Fibroblast of skin of left quadriceps (primary cell): ENCODE data around the gene NEGR1.
"Not testable (repeated sequence)": the region's sequence is repeated elsewhere in the genome, so short reads cannot be mapped to it uniquely, and the experiment has no call there.

Experiments
- DNase-seq, 2 experiments: peaks; one replicate each; pipeline ENCODE4 v3.0.0-alpha.2; 2013; ENCODE audit warnings: low read depth in 2 of 2

NEGR1 gene

DNA sequence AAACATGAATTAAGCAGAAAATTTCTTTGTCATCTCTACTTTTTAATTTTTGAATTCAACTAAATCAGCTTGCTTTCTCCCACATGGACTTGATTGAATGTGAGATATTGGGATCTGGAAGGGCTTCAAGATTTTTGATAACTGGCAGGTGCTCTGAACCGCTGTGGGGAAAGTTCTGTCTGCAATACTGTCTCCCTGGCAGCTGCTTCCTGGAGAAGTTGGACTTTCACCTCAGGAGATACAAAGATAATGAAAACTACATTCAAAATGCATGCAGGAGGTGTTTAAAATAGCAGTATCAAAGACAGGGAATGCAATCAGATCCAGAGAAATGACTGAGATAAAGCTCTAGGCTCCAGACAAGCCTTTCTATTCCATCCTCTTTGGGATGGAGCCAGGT is 338.3 kb downstream of the NEGR1 start:
- DNase-seq: no peak

DNA sequence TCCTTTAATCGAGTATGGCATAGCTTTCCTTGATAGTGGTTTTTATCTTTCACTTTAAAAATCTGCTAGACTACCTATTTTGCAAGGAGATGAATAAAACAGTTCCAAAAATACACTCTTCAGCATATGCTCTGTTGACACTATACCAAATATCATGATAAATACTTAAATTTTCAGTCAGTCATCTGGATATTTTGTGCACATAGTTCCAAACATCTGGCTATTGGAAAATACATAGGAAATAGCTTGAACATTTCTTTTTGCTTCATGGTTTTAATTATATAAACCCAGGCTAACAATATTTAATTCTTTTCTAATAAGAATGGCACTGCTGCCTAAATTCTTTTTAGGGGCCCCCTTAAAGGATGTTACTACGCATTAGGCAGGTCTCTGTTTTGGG is 342.1 kb downstream of the NEGR1 start:
- no peak for DNase-seq

DNA sequence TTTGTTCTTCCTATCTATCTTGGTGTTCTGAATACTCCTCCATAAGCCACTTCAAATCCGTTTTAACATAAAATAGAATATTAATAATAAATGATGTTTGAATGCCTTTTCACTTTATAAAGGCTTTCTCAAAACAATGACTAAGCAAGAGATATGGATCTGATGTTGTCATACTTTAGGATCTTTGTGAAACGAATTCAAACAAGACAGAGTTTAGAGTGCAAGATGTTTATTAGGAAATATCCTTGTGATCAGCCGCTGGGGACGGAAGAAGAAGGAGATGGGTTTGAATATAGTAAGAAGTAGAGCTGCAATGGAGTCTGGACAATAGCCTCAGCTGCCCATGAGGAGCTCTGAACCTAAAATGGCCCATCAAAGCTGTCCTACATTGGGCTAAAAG is 351.8 kb downstream of the NEGR1 start:
- DNase-seq: no peak

DNA sequence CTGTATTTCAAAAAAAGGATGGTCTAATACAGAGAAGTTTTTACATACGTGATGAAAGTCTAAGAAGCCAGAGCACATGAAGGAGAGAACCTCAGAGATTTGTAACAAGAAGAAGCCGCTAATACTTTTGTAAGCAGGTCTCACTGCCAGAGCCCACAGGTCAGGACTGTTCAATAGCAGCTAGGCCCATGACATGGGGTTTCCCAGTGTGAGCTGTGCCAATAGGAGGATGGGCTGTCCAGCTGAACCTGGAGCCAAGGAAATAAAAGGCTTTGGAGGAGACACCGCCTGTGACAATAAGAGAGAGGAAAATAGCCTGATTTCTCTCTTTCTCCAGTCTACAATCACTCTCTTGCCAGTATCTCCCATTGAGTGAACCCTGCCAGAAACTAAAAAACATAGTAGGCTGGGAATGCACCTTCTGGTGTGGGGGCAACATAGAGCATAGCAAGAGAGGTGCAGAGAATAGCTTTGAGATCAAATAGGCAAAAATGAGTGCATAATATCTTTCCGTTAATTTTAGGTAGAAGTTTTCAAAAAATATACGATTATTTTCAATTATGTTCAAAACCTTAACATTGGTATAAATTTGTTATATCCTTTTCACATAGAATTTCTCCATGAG is 360.3 kb downstream of the NEGR1 start:
- DNase-seq: no peak

DNA sequence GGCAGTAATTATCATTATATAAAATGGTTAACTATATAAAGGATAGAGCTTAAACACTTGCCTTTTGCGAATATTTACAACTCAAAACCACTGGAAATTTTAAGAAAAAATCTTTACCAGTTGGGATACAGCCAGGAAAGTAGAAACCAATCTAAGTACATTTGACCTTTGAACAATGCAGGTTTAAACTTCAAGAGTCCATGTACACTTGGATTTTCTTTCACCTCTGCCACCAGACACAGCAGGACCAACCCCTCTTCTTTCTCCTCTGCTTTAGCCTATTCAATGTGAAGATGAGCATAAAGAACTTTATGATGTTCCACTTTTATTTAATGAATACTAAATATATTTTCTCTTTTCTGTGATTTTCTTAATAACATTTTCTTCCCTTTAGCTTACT is 361.1 kb downstream of the NEGR1 start:
- DNase-seq: no peak

DNA sequence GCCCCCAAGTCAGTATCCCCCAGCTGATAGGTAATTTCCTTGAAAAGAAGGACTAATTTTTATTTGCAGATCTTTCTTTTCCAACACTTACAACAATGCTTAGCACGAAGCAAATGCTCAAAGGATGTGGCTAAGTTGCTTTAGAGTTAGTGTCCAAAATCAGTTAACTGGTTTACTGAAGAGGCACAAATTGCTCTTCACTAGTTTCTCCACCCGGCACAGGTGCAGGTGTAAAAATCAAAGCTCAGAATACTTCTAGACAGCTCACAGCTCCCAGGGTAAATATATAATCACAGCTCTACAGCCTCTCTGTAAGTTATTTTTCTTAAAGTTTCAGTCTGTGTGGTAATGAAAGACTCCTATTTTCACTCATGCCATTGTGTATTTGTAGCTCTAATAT is 361.8 kb downstream of the NEGR1 start:
- no peak for DNase-seq

DNA sequence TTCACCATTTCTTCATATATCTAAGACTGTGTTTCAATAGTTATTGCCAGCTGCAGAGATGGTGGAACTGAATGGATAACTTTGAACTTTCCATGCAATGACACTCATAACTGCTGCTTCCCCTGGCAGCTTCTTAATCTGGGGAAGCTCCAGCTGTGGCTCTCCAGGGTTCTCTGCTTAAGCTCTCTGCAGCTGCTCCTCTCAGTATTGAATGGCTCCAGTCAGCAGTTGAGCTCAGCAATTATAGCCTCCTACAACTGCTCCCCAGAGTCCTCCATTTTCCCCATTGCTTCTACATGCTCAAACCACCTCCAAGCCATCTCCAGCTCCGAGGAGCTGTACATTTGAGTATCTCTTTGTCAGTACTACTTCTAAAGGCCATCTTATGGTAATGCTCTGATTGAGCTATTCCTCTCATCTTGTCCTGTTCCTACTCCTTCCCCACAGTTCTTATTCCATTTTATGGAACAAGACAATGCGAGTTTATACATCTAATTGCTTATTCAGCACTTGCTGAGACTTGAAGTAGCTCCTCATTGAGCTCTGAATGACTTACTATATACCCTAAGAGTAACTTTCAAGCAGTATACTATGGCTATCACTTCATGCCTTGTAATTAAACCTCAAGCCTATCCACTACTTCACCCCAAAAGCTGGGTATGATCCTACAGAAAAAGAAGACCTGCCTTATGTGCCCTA is 362.4 kb downstream of the NEGR1 start:
- DNase-seq: no peak

DNA sequence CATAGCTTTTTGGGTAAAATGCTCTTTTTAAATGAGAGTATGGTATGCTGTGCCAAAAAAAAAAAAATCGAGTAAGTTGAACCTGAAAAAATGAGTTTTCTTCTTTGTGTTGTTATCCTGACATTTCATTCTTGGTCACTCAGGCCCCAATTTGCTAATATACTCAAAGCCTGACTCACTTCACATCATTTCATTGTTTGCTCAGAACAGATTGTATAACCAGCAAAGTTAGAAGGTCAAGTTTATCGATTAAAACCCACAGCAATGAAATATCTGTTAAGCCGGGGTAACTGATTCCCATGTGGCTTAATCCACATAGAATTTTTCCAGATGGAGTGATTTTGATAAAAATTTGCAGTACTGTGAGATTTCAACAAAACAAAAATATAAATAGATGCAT is 363.7 kb downstream of the NEGR1 start:
- DNase-seq: no peak

DNA sequence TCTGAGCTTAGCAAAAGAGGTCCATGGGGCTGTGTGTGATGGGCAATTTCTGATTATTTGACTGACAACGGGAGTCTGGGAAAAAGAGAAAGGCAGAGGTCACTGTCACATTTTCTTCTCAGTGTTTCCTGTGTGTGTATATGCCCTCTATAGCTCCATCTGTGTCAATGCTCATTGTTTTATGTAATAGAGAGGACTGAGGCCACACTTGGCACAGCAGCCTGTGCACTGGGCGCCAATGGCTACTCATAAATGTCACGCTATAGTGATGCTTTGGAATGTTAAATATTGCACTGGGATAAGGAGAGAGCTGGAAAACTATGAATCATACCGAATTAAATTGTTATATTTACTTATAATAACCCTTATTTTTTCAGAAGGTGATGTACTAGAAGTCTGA is 365.4 kb downstream of the NEGR1 start:
- DNase-seq: no peak

DNA sequence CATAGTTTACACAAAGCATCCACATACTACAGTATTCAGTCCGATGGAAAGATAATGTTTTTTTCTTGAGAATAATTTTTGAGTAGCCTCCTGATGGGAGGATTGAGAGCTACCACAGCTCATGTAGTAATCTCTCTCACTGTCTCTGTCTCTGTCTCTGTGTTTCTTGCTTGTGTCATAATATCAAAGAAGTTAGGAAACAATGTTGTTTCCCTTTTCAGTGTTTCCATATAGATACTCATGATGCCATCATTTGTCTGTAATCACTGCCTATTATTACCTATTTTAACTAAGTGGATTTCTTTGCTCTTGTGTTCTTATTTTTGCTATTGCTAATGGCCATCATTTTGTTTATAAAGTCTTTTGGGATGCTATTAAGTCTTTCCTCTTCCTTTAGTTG is 367.7 kb downstream of the NEGR1 start:
- DNase-seq: no peak

DNA sequence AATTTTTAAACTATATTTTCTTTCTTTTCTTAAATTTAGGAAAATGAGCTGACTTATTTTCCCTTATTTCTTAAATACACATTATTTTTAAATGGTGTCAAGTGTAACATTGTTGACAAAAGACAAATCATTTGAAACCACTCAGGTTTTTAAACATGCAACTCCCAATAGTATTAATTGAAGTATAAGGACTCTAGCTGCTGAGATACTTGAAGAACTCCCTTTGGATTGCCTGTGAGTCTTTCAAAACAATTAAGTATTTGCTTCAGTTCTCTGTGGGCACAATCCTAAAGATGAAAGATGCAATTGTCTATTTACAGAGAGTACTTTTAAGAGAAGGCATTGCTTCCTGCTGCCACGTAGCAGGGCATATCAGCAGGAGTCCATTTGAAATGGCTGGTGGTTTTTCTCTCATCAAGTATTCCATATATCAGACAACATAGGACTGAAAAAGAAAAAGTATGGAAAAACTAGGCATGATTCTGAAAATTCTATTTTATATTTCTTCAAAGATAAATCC is 373.4 kb downstream of the NEGR1 start:
- no peak for DNase-seq

DNA sequence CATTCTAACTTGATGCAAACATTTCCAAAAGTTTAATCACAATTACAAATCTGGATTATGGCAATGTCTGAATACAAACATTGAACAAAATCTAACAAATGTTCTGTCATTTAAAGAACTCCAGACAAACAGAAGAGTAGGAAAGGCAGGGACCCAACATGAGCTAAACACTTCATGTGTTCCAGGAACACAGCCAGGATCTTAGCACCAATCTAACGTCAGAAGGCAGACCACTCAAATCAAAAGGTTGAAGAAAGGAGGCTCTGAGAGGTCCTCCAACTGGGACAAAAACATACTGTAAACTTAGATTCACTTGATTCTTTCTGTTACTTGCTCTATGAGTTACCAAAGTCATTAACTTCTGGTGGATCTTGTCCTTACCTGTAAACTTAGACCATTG is 374.0 kb downstream of the NEGR1 start:
- no peak for DNase-seq

DNA sequence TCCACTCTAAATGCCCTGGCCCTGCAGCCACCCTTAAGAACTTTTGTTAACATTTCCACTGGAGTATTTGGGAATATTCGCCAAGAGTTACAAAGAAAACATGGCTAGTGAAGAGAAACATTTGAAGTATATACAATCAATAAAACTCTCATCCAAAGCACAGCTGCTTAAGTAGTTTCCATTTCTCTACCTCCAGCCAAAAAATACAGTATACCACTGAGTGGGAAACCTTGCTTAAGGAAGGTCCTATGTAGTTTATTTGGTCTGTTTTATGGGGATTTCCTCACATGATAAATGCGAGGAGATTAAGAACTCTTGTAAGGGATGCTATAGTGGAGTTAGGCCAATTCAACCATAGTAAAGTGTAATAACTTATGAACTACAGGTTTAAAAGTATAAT is 382.5 kb downstream of the NEGR1 start:
- no peak for DNase-seq

DNA sequence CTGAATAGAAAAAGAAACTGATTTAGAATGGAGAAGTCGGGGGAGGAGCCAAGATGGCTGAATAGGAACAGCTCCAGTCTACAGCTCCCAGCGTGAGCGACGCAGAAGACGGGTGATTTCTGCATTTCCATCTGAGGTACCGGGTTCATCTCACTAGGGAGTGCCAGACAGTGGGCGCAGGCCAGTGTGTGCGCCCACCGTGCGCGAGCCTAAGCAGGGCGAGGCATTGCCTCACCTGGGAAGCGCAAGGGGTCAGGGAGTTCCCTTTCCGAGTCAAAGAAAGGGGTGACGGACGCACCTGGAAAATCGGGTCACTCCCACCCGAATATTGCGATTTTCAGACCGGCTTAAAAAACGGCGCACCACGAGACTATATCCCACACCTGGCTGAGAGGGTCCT is 394.2 kb downstream of the NEGR1 start:
- DNase-seq: not testable (repeated sequence)

DNA sequence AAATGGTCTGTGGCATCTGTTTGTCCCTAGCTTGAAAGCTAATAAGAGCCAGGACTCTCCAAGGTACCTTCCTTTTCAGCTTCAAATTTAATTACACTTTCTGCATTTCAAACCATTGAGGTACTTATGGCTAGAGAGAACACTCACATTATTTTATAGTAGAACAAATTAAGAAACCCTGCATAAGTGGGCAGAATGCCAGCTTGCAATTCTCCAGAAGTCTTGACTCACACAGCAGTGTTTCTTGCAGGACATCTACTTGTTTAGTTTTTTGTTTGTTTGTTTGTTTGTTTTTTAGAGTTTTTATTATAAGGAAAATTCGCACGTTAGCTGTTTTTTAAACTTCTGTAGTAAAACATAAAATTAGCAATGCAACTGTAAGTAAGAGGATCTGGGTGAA is 397.2 kb downstream of the NEGR1 start:
- no peak for DNase-seq

DNA sequence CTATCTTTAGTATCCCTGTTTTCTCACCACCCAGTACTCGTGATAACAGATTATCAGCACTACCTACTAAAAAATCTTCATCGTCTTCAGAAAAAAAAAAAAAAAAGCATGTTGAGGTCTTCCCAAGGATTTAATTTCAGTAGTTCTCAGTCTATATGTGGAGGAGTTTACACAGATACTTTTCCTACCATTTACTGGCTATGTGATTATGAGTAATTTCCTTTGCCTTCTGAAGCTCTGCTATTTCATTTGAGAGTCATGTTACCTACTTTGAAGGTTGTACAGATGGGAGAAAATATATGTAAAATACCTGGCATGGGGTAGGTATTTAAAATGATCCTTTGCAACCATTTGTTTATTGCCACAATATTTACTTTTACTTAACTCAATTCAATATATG is 399.7 kb downstream of the NEGR1 start:
- no peak for DNase-seq

DNA sequence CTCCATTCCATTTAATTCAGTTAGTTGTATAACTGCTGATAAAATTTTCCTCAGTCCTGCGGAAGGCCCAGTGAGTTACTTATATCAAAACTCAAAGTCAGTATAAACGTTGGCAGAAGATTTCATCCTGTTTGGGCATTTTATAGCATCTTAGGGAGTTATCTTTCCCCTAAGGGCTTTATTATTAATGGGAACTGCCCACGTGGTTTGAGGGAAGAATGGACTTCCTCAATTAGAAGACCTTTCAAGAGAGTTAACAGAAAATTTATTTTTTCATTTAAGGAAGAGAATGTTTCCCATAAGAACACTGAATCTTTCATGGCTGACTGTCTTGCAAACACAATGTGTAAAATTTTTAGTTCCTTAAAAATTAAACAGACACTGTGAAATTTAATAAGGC is 400.1 kb downstream of the NEGR1 start:
- DNase-seq: no peak

DNA sequence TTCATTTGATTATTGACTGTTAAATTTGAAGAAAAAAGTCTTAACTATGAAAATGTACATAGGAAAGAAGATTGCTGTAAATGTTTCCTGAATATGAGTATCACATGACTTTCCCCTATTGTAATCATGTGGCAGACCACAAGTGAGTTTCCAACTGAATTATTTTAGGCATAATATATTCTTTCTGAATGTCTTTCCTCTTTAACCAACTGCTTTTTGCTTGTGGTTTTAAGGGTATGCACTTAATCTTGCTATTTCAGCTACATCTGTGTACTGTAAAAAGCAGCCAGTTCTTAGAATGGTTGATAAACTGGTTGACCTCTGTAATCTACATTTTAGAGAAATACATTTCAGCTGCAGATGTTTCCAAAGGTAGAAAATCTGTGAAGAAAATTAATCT is 400.7 kb downstream of the NEGR1 start:
- peak in 1 of 2 experiments; percentile 11 for DNase-seq

DNA sequence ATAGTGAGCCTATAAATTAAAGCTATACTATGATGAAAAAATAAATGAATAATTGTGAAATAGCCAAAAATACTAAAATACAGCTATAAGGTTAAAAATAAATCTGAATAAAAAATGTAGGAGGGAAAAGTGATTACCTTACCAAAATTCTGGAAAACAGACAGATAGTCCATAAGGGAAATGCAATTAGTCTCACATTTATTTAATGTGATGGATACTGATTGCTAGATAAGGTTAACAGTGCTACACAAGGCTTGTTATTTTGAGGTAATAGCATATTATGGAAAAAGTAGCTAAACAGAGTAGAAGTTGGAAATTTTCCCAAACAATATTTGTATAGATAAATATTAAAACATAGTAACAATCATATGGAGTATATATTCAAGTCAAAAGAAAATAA is 413.0 kb downstream of the NEGR1 start:
- no peak for DNase-seq

DNA sequence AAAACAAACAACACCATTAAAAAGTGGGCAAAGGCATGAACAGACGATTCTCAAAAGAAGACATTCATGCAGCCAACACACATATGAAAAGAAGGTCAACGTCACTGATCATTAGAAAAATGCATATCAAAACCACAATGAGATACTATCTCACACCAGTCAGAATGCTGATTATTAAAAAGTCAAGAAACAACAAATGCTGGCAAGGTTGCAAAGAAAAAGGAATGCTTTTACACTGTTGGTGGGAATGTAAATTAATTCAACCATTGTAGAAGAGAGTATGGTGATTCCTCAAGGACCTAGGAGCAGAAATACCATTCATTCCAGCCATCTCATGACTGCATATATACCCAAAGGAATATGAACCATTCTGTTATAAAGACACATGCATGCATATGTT is 419.6 kb downstream of the NEGR1 start:
- DNase-seq: no peak

DNA sequence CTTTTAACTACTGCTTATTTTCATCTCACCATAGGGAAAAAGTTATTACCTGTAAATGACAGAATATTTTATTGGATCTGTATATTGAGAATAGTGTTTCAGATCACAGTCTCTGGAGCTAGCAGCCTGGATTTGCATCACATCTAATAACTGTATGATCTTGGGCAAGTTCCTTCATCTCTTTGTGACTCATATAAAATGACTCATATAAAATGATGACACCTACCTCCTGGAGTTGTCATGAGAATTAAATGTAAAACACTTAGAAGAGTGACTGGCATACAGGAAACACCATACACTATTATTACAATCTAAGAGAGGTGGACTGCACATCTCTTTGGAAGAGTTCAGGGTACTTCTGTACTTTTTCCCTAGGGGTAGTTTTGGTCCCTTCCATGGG is 421.3 kb downstream of the NEGR1 start:
- DNase-seq: peak; percentile 40 to 44

DNA sequence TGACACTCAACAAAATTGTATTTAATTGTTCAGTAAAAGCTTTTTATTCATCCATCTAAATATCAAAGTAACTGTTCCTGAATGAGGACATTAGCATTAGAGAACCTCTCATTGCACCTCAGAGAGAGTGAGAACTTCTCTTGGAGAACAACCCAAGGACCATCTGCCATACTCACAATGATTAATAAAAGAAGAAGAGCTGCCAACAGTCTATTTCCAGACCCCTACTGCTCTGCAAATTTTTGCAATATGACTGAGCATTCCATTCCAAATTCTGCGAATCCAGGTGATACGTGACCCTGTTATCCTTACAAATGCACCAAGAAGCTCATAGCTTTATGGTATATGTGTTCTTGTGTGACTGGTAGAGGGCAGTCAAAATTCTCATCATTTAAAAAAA is 422.5 kb downstream of the NEGR1 start:
- no peak for DNase-seq

DNA sequence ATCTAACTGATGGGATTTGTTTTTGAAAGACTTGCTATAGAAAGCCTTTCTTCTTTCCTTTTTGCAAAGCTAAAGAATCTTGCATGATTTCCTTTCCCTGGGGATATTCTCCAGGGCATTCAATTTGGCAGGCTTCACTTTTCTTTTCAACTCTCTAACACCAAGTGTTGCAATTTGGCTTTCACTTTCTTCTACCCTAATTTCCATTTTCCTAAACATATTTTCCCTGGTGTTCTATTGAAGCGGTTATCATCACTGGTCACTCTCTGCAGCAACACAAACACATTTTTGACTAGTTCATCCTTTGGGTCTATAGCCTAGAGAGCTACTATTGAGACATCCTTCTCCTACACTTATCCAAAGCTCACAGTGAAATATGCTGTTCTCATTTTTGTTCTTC is 424.5 kb downstream of the NEGR1 start:
- peak; percentile 31 to 45 for DNase-seq

DNA sequence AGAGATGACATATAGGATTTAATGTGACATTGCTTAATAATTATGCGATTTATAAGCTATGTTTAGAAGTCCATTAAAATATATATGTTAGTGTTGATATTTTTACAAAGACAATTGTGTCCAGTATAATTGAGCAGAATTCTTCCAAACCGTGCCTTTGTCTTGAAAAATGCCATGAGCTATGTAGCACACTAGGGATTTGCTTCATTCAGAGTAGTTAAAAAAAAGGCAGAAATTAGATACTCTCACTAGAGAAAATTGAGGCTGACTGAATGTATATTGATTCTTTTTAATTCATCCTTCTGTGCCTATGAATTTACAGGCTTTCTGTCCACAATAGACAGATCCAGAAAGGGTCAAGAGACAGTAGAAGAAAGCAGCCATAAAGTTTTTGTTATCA is 429.0 kb downstream of the NEGR1 start:
- DNase-seq: no peak
